SJSA1 (cell line): ENCODE results near the gene FZD10. TPM values are rescaled to one million over a fixed set of nuclear protein-coding genes. Genes with fewer than 3 reads are reported as not detected.

Source experiments
- DNase-seq, 2 experiments: peaks; one replicate each; pipeline ENCODE4 v3.0.0-alpha.2; 2015 to 2020; ENCODE audit warnings: low spot score in 2 of 2, low read depth in 1 of 2
- H3K27ac ChIP-seq: fragments of 250-450 bp; sonication (Bioruptor Pico); 2 replicates; pipeline ENCODE4 v1.5.1; 2020; ENCODE audit warnings: mild to moderate bottlenecking, moderate library complexity
- H3K27me3 ChIP-seq: fragments of 250-450 bp; sonication (Bioruptor Pico); replicated peaks from 2 replicates; pipeline ENCODE4 v1.5.1; 2020; ENCODE audit warnings: mild to moderate bottlenecking, moderate library complexity
- H3K36me3 ChIP-seq: fragments of 250-450 bp; sonication (Bioruptor Pico); 2 replicates; pipeline ENCODE4 v1.5.1; 2020; ENCODE audit warnings: mild to moderate bottlenecking
- H3K4me1 ChIP-seq: fragments of 250-450 bp; sonication (Bioruptor Pico); replicated peaks from 2 replicates; pipeline ENCODE4 v1.6.1; 2021; ENCODE audit warnings: mild to moderate bottlenecking
- H3K4me3 ChIP-seq: fragments of 250-450 bp; sonication (Bioruptor Pico); 2 replicates; pipeline ENCODE4 v1.5.1; 2020; ENCODE audit warnings: mild to moderate bottlenecking
- H3K9me3 ChIP-seq: fragments of 250-450 bp; sonication (Bioruptor Pico); replicated peaks from 2 replicates; pipeline ENCODE4 v1.5.1; 2020; ENCODE audit warnings: mild to moderate bottlenecking
- total RNA-seq: library from RNA; depleted of rRNA; stranded (reverse); fragments of >200 nt; shearing (Covaris generic); gene quantifications from 2 replicates; pipeline ENCODE4 v1.2.3, GENCODE V29; 2014; rRNA removed

Gene FZD10
- total RNA-seq, 1 experiment from 2014 or later, result not detected

GRCh38 chr12:130204541-130204953, 42.3 kb downstream of the FZD10 start:
- Histone ChIP-seq H3K9me3 (no peaks in the 10 kb centered on the region; the same call in 1 of the 2 replicates), H3K27me3 (no peaks in the 10 kb centered on the region), H3K27ac (no peak overlapping the region), H3K36me3 (no peaks in the 10 kb centered on the region), H3K4me3 (no peak overlapping the region), H3K4me1 (no peaks in the 10 kb centered on the region)
- no peak for DNase-seq

- Histone ChIP-seq H3K9me3 (no peaks in the 10 kb centered on the region; the same call in 1 of the 2 replicates), H3K4me3 (no peak overlapping the region), H3K4me1 (no peaks in the 10 kb centered on the region), H3K36me3 (no peaks in the 10 kb centered on the region), H3K27me3 (no peaks in the 10 kb centered on the region), H3K27ac (no peak overlapping the region)
- DNase-seq, result no peak
These were observed 43.2 kb downstream of the FZD10 start for GRCh38 chr12:130205495-130205894.

- DNase-seq, result no peak
- Histone ChIP-seq H3K27me3 (no peaks in the 10 kb centered on the region), H3K4me3 (no peak overlapping the region), H3K27ac (no peak overlapping the region), H3K9me3 (peaks cover 2% of the 10 kb centered on the region; the same call in 1 of the 2 replicates), H3K36me3 (no peaks in the 10 kb centered on the region), H3K4me1 (no peaks in the 10 kb centered on the region)
These were observed 50.2 kb downstream of the FZD10 start for GRCh38 chr12:130212384-130212989.

- Histone ChIP-seq H3K4me3 (no peak overlapping the region), H3K4me1 (no peaks in the 10 kb centered on the region), H3K27ac (no peak overlapping the region), H3K36me3 (no peaks in the 10 kb centered on the region), H3K9me3 (peaks cover 2% of the 10 kb centered on the region; the same call in 1 of the 2 replicates), H3K27me3 (no peaks in the 10 kb centered on the region)
- no peak for DNase-seq
These were observed 51.0 kb downstream of the FZD10 start for GRCh38 chr12:130213249-130213648.

- no peaks in the 10 kb centered on the region for H3K4me1 ChIP-seq
- H3K27ac ChIP-seq, result no peak overlapping the region
- peaks cover 2% of the 10 kb centered on the region; the same call in 1 of the 2 replicates for H3K9me3 ChIP-seq
- no peak for DNase-seq
- no peaks in the 10 kb centered on the region for H3K36me3 ChIP-seq
- no peaks in the 10 kb centered on the region for H3K27me3 ChIP-seq
- H3K4me3 ChIP-seq, result no peak overlapping the region
These were observed 52.6 kb downstream of the FZD10 start for GRCh38 chr12:130214686-130215395.

Other genes starting within 250 kb of the FZD10 start
- gene PIWIL1, start 175.4 kb downstream of the FZD10 start, total RNA-seq, result not detected in 2 replicates